MM.1S (cell line): Measurements from ENCODE around the gene CFAP70.

Source experiments
- DNase-seq: peaks from one replicate; pipeline ENCODE4 v3.0.0-alpha.2; 2015
- H2AFZ ChIP-seq: fragments of 300-600 bp; sonication (generic); 2 replicates; pipeline ENCODE4 v1.6.0; 2016; ENCODE audit warnings: antibody characterized with exemption, low read length
- H3F3A ChIP-seq: fragments of 300-600 bp; sonication (generic); 2 replicates; pipeline ENCODE4 v1.6.1; 2016; ENCODE audit warnings: mild to moderate bottlenecking, antibody characterized with exemption, low read length, moderate library complexity, mixed read lengths; ENCODE audit not compliant: insufficient read depth
- H3K27ac ChIP-seq: fragments of 300-600 bp; sonication (generic); 2 replicates; pipeline ENCODE4 v1.5.1; 2016; ENCODE audit warnings: mild to moderate bottlenecking, low read length
- H3K27me3 ChIP-seq: fragments of 300-600 bp; sonication (generic); replicated peaks from 2 replicates; pipeline ENCODE4 v1.6.0; 2016; ENCODE audit warnings: low read length; ENCODE audit not compliant: insufficient read depth
- H3K36me3 ChIP-seq: fragments of 300-600 bp; sonication (generic); replicated peaks from 2 replicates; pipeline ENCODE4 v1.6.1; 2016; ENCODE audit warnings: mild to moderate bottlenecking, low read length, mixed read lengths; ENCODE audit not compliant: insufficient read depth
- H3K4me1 ChIP-seq: fragments of 300-600 bp; sonication (generic); 2 replicates; pipeline ENCODE4 v1.6.1; 2016; ENCODE audit warnings: low read length, mixed read lengths
- H3K4me2 ChIP-seq: fragments of 300-600 bp; sonication (generic); 2 replicates; pipeline ENCODE4 v1.6.0; 2016; ENCODE audit warnings: low read depth, low read length
- H3K4me3 ChIP-seq: fragments of 300-600 bp; sonication (generic); 2 replicates; pipeline ENCODE4 v1.5.1; 2016; ENCODE audit warnings: low read length, mixed read lengths
- H3K79me2 ChIP-seq: fragments of 300-600 bp; sonication (generic); 2 replicates; pipeline ENCODE4 v1.6.1; 2016; ENCODE audit warnings: mixed run types, low read length, mixed read lengths
- H3K9ac ChIP-seq: fragments of 300-600 bp; sonication (generic); 2 replicates; pipeline ENCODE4 v1.6.1; 2016; ENCODE audit warnings: low read length, mixed read lengths
- H3K9me2 ChIP-seq: fragments of 300-600 bp; sonication (generic); replicated peaks from 2 replicates; pipeline ENCODE4 v1.6.1; 2016; ENCODE audit warnings: mild to moderate bottlenecking, low read length, mixed read lengths; ENCODE audit not compliant: insufficient read depth
- H3K9me3 ChIP-seq: fragments of 300-600 bp; sonication (generic); replicated peaks from 2 replicates; pipeline ENCODE4 v1.6.1; 2016; ENCODE audit warnings: mild to moderate bottlenecking, low read length, mixed read lengths; ENCODE audit not compliant: insufficient read depth
- H4K20me1 ChIP-seq: fragments of 300-600 bp; sonication (generic); 2 replicates; pipeline ENCODE4 v1.6.1; 2016; ENCODE audit warnings: mild to moderate bottlenecking, low read length, moderate library complexity, mixed read lengths; ENCODE audit not compliant: insufficient read depth
- EZH2 ChIP-seq: fragments of 300-600 bp; sonication (generic); optimal IDR thresholded peaks from 2 replicates; pipeline ENCODE3; 2017; ENCODE audit warnings: low read depth, mild to moderate bottlenecking, antibody characterized with exemption, low read length, mixed read lengths
- EZH2phosphoT487 ChIP-seq: fragments of 300-600 bp; sonication (generic); IDR thresholded peaks from 2 replicates; pipeline ENCODE4 v1.6.1; 2018; ENCODE audit warnings: antibody characterized with exemption, low read length
- TF ChIP-seq, protein P1 (sequence below): fragments of 300-600 bp; sonication (generic); IDR thresholded peaks from 2 replicates; pipeline ENCODE4 v1.5.1; 2016; ENCODE audit warnings: antibody characterized with exemption, low read length, mixed read lengths

CFAP70 gene

DNA sequence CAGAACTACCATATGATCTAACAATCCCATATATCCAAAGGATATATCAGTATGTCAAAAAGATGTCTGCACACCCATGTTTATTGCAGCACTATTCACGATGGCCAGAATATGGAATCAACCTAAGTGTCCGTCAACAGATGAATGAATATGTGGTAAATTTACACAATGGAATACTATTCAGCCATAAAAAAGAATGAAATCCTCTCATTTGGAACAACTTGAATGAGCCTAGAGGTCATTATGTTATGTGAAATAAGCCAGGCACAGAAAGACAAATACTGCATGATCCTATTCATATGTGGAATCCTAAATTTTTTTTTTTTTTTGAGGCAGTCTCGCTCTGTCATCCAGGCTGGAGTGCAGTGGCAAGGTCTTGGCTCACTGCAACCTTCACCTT, 6.3 kb upstream of the CFAP70 start:
- no peaks in the 10 kb centered on the region for H3K79me2 ChIP-seq
- no peak overlapping the region for H2AFZ ChIP-seq
- TF ChIP-seq EZH2 (no peak), EZH2phosphoT487 (no peak)
- TF ChIP-seq, protein P1, sequence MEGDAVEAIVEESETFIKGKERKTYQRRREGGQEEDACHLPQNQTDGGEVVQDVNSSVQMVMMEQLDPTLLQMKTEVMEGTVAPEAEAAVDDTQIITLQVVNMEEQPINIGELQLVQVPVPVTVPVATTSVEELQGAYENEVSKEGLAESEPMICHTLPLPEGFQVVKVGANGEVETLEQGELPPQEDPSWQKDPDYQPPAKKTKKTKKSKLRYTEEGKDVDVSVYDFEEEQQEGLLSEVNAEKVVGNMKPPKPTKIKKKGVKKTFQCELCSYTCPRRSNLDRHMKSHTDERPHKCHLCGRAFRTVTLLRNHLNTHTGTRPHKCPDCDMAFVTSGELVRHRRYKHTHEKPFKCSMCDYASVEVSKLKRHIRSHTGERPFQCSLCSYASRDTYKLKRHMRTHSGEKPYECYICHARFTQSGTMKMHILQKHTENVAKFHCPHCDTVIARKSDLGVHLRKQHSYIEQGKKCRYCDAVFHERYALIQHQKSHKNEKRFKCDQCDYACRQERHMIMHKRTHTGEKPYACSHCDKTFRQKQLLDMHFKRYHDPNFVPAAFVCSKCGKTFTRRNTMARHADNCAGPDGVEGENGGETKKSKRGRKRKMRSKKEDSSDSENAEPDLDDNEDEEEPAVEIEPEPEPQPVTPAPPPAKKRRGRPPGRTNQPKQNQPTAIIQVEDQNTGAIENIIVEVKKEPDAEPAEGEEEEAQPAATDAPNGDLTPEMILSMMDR: no peak
- H3K27me3 ChIP-seq: no peaks in the 10 kb centered on the region
- H3K27ac ChIP-seq: no peak overlapping the region
- no peaks in the 10 kb centered on the region for H3K9me3 ChIP-seq
- H3F3A ChIP-seq: no peaks in the 10 kb centered on the region
- no peaks in the 10 kb centered on the region for H4K20me1 ChIP-seq
- H3K4me1 ChIP-seq: no peaks in the 10 kb centered on the region
- H3K9me2 ChIP-seq: no peaks in the 10 kb centered on the region
- DNase-seq: no peak
- H3K4me3 ChIP-seq: no peak overlapping the region
- H3K4me2 ChIP-seq: no peak overlapping the region
- H3K36me3 ChIP-seq: no peaks in the 10 kb centered on the region
- no peak overlapping the region for H3K9ac ChIP-seq

DNA sequence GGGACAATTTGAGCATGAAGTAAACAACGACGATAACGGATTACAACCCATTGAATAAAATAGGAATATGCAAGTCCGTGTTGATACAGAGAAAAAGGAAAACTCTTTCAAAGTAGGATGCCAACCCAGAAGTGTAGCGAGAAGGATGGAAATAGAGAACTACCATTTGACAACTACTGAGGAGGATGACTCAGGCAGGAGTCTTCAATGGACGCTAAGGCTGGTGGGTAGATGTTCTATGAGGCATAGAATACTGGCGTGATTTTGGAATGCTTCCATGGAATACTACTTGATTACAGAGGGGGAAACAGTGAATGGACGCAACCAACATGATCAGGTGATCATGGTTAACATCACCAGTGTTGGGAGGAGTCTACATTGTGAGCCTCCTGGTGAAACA, 828 bp upstream of the CFAP70 start:
- Histone ChIP-seq H3K79me2 (no peaks in the 10 kb centered on the region), H3K9me2 (no peaks in the 10 kb centered on the region), H4K20me1 (no peaks in the 10 kb centered on the region), H2AFZ (peak overlapping the region; percentile 64), H3K4me2 (peak overlapping the region; percentile 91), H3K36me3 (no peaks in the 10 kb centered on the region), H3K4me3 (no peak overlapping the region), H3K27me3 (no peaks in the 10 kb centered on the region), H3K27ac (no peak overlapping the region), H3K9ac (0 out of 2 replicates have a peak overlapping the region, but pooled peaks have one; percentile 79), H3F3A (no peaks in the 10 kb centered on the region), H3K4me1 (peaks cover 6% of the 10 kb centered on the region), H3K9me3 (no peaks in the 10 kb centered on the region)
- no peak for DNase-seq
- TF ChIP-seq, protein P1: no peak

DNA sequence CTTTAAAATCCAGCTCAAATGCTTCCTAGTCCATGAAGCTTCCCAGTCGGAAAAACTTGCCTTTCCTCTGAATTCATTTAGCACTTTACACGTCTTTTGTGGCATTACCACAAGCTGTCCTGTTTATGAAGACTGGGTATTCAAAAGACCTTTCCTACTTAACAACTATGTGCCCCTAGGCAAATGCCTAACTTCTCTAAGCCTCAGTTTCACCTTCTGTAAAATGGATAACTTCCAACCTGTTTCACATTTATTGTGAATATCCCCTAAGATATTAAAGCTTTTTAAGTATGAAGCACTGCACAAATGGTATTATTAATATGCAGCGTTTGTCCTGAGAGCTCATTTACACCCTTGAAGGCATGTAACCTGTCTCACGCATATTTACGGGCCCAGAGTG, 843 bp downstream of the CFAP70 start:
- Histone ChIP-seq H3K79me2 (no peaks in the 10 kb centered on the region), H3K9me2 (no peaks in the 10 kb centered on the region), H3K36me3 (no peaks in the 10 kb centered on the region), H3K4me2 (peak overlapping the region; percentile 91), H4K20me1 (no peaks in the 10 kb centered on the region), H3K27ac (peak overlapping the region; percentile 75; the same call in 1 of the 2 replicates), H3K4me3 (peak overlapping the region; percentile 74), H3K9me3 (no peaks in the 10 kb centered on the region), H3K9ac (peak overlapping the region; percentile 79), H3F3A (no peaks in the 10 kb centered on the region), H2AFZ (peak overlapping the region; percentile 74), H3K27me3 (no peaks in the 10 kb centered on the region), H3K4me1 (peaks cover 6% of the 10 kb centered on the region)
- DNase-seq: no peak
- TF ChIP-seq EZH2phosphoT487: no peak
- no peak for TF ChIP-seq EZH2
- TF ChIP-seq, protein P1: no peak
